Left lobe of liver (tissue), 2 donors: ENCODE data around the gene UBE2O. TPM values are rescaled to one million over a fixed set of nuclear protein-coding genes. Genes with fewer than 3 reads are reported as not detected.
A peak's percentile ranks its signal among the peaks of the same experiment; 100 is the strongest.

Source experiments
- ATAC-seq: fragments of 200-7000 bp; cut with Tn5 transposase; one replicate; pipeline ENCODE4 v1.9.1; 2020; ENCODE audit warnings: mild to moderate bottlenecking, moderate library complexity
- DNase-seq: peaks from one replicate; pipeline ENCODE4 v3.0.0-alpha.2; 2020; ENCODE audit warnings: low spot score
- total RNA-seq: library from RNA; stranded (reverse); gene quantifications from one replicate; pipeline ENCODE4 v1.2.1, GENCODE V29; 2021
- donor health status: DM: no; HTN: no; CAD: no; lungs with moderate emphysema.
- donor health status: DM: no; HTN: yes; CAD: no.

UBE2O gene
- total RNA-seq, 1 donor from 2014 or later, result 9.8 TPM

DNA sequence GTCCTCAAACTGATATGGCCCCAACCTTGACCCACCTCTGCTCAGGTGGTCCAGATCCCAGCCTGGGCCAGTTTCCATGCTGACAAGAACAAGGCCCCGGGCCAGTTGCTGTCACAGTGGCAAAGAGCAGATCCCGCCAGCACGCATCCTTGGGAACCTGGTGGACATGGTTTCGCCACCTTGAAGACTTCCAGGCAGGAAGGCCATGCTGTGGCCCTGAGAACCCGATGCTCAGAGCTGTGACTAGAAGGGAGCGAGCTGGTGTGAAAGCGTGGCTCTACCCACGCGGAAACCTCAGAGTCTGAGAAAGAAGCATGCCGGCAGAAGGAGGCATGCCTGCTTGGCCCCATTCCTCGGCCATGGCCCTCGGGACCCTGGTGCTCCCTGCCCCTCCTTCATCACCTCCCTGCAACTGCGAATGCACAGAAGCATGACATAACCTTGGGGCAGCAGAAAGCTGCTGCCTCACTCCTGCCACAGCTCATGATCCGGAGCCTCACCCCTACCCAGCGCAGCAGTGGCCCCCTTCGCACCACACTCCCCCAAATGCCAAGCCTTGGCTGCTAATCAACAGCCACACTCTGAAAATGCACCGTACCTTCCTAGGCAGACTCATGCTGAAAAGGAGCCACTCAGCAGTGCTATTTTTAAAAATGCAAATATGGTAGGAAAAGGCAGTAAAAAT is 33.2 kb downstream of the UBE2O start:
- DNase-seq, result no peak

DNA sequence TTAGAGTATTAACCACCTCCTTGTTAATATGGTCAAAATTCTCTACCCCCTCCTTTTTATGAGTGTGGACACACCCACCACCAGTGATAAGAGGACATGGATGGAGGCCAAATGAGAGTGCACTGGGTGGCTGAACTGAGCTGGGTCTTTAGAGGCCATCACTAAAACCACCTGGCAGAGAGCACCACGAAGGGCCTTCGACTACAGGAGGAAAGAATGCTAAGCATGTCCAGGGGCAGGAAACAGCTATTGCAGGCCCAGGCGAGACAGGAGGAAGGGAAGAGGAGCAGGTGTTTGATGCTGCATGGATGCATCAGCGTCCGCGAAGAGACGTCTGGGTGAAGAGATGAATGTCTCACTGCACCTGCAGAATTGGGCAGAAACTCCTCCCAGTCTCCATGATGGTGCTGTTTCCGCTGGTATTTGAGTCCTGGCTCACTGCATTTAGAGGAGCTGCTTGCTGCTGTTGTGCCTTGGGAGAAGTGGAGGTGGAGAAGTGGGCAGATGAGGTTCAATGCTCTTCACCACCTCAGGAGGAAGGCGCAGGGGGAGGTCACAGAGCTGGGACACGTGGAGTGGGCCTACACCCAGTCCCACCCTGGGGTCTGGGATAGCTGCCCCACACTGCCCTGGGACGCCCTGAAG is 35.3 kb downstream of the UBE2O start:
- DNase-seq (no peak), ATAC-seq (peak; percentile 24)

More for the DNA sequence above, 33.2 kb downstream of the UBE2O start:
- no peak for ATAC-seq

DNA sequence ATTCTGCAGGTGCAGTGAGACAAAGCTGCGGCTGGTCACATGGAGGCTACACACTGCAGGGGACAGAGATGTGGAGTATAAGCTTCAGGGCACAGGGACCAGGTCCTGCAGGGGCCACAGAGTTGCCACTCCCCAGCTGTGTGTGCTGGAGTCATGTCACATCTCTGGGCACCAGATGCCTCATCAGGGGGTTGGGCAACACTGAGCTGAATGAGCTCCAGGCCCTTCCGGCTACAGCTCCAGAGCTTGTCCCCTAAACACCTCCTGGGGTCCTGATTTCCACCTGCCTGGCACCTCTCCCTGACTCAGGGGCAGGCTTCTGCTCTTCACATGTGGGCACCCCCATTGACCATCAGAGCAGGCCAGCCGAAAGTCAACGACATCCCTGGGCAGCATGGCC is 36.1 kb downstream of the UBE2O start:
- no peak for ATAC-seq
- DNase-seq, result no peak

DNA sequence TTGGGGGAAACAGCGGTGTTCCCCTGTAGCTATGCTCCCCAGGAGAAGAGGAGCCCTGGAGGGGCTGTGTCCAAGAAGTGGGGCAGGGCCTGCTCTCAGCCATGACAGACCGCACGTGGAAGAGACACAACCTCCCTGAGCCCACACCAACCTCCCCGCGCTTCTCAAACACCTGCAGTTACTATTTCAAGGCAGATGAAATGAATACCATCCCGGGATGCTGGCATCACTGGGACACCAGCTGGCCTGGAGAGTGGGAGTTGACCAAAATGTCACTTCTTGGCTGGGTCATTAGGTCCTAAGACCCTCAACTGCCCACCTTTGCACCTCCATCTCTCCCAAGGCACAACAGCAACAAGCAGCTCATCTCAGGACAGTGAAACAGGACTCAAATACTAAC is 36.5 kb downstream of the UBE2O start:
- DNase-seq (no peak), ATAC-seq (no peak)

DNA sequence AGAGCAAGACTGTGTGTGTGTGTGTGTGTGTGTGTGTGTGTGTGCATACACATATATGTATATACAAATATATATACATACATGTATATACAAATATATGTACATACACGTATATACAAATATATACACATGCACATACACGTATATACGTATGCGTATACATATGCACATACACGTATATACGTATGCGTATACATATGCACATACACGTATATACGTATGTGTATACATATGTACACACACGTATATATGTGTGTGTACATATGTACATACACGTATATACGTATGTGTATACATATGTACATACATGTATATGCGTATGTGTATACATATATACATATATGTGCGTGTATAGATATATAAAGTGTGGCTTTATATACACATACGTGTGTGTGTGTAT is 37.2 kb downstream of the UBE2O start:
- ATAC-seq, result no peak

DNA sequence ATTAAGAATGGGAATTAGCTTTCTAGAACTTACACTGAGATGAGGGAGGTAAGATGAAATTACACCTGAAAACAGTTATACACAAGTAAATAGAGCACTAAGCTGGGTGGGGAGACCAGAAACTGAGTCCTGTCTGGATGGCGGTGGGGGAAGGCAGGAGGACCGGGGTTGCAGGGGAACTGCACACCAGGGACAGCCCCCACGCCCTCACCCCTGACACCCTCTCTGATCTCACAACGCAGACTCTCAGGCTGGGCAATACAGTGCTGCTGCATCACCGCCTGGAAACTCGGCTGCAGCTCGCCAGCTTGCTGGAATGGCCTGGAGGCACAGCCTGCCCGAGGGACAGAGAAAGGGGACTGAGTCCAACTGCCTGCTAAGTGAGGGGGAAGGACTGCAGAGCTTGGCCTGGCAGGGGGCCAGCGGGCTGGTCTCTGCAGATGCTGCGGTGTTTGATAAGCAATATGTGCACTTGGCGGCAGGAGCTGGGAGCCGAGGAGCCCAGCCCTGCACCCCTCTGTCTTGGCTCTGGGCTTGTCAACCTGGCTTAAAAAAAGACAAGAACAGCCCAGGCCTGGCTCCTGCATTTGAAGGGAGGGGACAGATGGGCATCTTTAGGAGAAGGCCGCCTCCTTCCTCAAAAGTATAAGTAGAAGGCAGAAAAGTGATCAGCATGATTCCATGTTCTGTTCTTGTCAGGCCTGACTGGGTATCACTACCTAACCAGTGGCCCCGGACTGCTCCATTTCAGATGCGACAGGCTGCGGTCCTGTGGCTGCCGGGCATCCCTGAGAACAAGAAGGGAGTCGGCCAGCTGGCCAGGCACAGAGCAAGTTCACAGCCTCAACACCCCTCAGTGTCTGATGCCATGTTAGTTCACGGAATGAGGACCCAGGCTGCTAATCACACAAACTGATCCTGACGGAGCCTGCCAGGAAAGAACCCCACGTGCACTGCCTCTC is 38.3 kb downstream of the UBE2O start:
- DNase-seq (no peak), ATAC-seq (peak; percentile 33)

More for the DNA sequence above, 37.2 kb downstream of the UBE2O start:
- DNase-seq, result no peak

DNA sequence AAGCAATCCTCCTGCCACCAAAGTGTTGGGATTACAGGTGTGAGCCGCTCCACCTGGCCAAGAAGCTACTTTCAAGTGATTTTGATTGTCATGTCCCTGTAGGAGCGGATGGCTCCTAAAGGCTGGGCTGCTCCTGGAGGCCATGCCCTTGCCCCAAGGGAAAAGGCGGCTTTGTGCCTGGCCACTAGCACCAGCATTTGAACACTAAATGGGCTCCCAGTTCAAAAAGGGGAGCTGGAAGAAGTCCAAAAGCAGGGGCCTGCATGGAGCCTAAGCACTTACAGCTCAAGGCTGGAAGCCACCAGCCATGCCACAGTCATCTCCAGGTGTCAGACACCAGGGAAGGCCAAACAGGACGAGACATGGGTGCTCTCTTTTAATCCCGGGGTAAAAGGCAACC is 41.7 kb downstream of the UBE2O start:
- no peak for ATAC-seq
- no peak for DNase-seq

DNA sequence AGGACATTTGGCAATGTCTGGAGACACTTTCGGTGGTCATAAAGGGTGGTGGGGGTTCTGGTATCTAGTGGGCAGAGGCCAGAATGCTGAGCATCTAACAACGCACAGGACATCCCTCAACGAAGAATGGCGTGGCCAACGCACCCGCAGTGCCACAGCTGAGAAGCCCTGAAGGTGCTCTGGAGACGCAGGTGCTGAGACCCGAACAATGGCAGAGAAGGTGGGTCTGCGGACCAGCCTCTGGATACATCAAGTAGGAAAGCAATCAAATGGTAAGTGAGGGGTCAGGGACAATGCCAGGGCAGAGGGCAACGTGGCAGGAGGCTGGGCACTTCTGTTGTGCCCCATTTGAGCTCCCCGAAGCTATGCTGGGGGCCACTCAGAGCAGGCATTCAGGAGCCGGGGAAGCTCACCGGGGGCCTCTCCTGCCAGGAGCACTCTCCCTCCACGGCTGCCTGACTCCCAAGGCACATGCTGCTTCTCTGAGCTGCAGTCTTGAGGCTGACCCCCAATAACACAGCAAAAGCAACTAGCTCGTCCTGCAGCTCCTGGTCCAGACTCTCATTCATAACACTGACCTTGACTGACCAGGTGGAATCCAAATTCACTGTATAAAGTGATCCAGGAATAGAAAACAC is 42.5 kb downstream of the UBE2O start:
- ATAC-seq, result no peak
- no peak for DNase-seq

DNA sequence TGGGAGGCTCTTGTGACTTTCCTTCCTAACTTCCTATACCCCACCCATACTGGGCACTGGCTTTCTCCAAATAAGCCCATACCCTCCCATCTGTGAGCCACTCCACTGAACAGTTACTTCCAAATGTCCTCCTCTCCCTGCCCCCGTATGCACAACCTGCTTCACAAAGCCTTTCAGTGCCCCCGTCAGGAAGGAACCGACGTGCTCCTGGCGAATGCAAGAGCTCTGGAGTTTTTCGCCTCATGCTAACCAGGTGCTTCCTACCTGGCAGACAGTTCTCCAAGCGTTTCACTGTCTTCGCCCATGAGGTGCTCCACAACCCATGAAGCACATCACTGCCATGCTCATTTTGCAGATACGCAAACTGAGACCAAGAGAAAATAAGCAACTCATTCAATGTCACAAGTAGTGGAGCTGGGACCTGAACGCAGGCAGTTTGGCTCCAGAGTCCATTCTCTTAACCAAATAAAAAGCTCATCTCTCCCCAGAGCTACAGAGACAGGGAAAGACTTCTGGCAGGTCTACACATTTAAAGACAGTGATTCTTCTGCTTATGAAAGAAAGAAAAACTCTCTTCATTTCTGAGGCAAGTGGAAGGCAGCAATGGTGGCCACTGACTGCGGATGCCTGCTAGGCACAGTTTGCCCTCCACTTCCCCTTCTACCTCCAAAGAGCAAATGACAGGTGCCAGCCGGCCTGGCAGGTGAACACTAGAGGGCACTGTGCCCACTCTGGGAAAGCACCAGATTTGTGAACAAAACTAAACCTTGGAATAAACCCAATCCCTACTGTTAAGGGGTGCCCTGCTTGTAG is 44.7 kb downstream of the UBE2O start:
- ATAC-seq, result peak; percentile 89
- DNase-seq, result peak; percentile 80

DNA sequence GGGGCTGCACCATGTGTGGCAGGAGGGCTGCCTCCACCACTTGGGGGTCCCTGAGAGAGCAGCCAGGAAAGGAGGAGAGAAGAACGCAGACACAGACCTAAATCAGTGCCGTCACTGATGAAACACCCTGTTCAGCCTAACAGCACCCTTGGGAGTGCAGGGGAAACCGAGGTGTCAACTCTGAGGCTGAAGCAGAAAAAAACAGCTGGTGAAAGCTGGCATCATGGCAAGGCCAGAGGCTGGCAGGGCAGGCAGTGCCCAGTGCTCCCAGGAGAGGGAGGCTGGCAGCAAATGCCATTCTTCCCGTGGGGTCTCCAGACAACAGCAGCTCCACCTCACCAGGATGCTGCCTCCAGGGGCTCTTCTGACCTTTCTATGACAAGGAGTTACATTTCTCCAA is 45.4 kb downstream of the UBE2O start:
- DNase-seq (no peak), ATAC-seq (no peak)

DNA sequence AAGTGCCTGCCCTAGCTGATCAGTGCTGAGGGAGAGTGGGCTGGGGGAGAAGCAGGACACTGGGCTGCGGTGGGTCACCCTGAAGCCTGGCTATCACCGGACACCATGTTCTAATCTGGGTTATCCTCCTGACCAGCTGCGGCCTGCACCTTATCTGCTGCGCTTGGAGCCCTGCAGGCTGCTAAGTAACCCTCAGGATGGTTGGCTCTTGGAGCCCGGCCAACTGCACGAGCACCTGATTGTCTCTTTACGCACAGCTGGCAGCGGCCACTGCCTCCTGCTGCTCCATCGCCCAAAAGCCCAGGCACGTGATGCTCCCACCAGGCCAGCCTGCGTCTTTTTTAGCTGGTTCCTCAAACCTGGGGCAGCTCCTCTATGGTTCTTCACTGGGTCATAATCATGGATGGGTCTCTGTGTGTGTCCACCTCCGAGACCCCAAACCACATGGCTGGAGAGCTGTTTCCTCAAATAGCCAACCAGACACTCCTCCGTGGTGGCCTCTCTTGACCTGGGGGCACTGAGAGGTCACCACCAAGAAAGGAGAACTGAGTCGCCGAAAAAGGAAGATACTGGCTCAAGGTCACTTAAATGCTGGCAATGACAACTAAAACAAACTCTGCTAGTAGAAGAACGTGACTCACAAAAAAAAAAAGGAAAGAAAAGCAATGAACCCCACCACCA is 46.8 kb downstream of the UBE2O start:
- no peak for ATAC-seq
- no peak for DNase-seq

DNA sequence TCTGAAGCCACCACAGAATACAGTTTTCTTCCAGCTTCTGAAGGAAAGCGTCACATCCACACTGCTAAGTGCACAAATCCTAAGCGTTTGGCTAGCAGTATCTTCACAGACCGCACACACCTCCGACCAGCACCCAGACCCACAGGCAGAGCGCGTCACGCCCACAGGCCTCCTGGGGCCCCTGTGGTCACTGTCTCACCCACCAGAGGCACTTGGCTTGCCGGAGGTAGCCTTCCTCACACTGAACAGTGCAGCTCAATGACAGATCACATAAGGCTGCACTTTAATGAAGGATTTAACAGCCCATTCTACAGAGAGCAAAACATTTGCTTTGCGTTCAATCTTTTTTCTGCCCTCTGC is 47.4 kb downstream of the UBE2O start:
- DNase-seq, result no peak
- ATAC-seq, result no peak

DNA sequence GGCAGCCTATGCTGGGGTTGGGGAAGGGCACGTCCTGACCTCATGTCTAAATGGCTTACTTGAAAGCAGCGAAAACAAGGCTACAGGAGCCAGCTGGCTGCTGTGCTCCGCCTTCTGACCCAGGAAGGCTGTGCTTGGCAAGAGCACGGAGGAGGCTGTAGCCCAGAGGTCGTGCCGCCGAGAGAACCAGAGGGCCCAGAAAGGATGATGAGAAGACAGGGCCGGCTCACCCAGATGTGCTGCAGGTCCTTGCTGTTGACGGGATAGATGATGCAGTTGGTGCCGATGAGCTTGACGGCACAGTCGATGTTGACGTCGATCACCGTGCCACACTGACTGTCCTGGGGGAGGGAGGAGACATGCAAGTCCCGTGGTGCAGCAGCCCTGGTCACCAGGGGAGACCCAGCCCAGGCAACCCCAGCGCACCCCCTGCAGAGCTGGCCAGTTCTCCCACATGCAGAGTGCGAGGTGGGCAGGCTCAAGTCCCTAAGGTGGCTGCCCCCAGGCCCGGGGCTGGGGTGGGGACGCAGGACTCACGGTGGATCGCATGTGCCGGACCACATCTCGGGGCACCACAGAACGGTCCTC is 47.9 kb downstream of the UBE2O start:
- ATAC-seq (no peak), DNase-seq (no peak)

DNA sequence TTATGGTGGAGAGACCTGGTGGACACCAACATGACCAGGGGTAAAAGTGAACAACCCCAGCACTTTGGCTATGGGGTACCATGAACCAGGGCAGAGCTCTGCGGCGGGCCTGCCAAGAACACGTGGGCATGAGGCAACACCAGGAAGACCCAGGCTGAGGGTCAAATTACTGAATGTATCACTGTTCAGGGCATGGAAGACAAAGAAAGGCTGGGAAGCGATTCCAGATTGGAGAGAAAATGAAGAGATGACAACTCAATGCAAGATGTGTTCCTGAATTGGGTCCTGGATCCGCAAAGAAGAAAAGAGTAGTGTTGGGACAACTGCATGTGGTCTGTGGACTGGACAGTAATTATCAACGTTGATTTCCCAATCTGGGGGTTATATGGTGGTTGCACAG is 48.7 kb downstream of the UBE2O start:
- no peak for ATAC-seq
- no peak for DNase-seq

DNA sequence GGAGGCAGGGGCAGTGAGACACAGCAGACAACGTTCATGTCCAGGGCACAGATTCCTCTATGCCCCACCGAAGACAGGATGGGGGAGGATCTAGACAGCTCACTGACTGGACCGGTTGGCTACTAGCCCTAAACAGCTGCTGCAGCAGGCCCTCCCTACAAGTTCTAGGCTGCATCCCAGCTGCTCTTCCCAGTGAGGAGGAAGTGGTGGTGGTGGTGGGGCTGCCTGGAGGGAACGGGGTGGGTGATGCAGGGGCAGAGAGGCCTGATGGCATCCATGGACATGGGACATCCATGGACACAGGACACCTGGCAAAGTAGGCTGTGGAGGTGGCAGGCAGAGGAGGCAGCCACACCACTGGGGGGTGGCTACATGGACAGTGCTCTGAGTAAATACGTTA is 50.2 kb downstream of the UBE2O start:
- ATAC-seq (no peak), DNase-seq (no peak)

DNA sequence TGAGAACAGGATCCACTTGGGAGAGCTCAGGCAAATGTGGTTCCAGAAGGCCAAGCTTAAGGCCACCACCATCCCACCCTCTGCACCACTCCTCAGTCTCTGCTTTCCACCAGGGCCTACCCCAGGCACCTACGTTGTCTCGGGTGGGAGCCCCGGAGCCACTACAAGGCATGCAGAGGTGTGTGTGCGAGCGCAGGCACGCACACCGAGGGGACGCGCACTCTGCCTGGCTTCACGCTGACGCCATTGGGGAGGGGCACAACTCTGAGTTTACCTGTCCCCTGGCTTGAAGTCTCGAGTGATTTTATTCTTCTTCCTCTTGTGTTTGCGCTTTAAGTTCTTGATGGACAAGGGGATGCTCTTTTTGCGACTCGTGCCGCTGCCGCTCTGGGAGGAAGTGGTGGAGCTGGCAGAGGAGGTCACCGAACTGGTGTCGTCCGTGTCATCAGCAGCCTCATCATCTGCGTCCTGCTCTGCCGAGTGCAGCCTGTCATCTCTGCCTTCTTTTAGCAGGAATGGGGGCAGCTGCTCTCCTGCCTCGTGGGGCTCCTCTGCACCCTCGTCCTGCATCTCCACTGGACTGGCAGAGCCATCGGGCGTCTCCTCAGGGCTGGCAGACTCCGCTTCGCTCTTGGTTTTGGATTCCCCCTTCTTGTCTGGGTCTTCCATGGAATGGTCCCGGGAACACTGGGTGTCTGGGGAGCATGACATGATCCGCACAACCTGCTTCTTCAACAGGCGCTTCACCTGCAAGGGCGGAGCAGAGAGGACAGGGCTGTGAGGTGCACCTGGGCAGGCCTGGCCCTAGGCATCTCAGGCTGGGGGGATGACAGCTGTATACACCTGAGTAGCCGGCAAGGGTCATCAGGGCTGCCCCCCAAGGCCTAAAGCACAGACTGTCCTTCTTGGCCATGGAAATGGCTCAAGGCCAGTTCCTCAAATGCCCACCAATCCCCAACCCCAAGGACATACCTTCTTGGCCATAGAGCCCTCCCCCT is 53.5 kb downstream of the UBE2O start:
- ATAC-seq, result no peak
- no peak for DNase-seq

DNA sequence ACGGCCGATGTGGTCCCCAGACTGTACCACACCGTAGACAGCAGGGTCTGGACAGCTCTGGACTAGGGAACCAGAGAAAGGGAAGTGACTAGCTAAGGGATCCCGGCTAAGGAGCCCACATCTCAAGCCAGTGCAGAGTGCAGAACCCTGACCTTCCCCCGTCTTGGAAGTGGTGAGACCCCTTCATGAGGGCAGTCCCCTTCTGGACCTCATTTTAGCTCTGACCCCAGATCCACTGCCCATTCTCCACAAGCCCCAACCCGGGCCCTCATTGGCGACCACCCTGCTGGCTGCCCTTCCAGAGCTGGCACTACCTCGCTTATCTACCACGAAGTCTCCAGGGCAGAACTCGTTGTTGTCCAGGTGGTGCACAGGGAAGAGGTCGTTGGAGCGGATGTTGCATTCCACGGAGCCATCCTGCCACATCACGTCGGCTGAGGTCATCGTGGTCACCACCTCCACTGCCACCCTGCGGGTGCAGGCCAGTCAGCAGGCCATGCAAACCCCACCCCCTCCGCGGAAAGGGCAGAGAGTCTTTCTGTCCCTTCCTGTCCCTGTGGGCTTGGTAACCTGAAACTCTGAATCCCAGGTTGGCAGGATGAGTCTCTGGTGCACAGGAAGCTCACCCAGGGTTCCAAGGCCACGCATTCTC is 54.3 kb downstream of the UBE2O start:
- DNase-seq (no peak), ATAC-seq (peak; percentile 39)
